ENCODE results near the gene DNAJC30.
A peak's percentile ranks its signal among the peaks of the same experiment; 100 is the strongest.
"Not testable (repeated sequence)": the region's sequence is repeated elsewhere in the genome, so short reads cannot be mapped to it uniquely, and the experiment has no call there.

The DNAJC30 gene

GRCh38 chr7:73678862-73679261, 4.4 kb downstream of the DNAJC30 start:
- H3K36me3 ChIP-seq (ENCODE audit: insufficient read depth, low read length) = peaks cover 11% of the 10 kb centered on the region
- peaks cover 22% of the 10 kb centered on the region for H3K4me1 ChIP-seq (ENCODE audit: insufficient read depth, low read length)
- H3K27ac ChIP-seq (ENCODE audit: low read depth, low read length) = no peak overlapping the region
- H3K4me3 ChIP-seq (ENCODE audit: low read depth in 1 of 2, low read length in 2 of 2) = no peak overlapping the region
- no peaks in the 10 kb centered on the region for H3K27me3 ChIP-seq (ENCODE audit: control insufficient read depth in 1 of 2, insufficient read depth in 2 of 2, low read length in 2 of 2)
- no peaks in the 10 kb centered on the region for H3K9me3 ChIP-seq (ENCODE audit: low read length)
- no peak overlapping the region for H3K9ac ChIP-seq (ENCODE audit: low read length)

- not testable (repeated sequence) for H3K9me3 ChIP-seq (ENCODE audit: low read length); H3K27me3 ChIP-seq (ENCODE audit: control insufficient read depth in 1 of 2, insufficient read depth in 2 of 2, low read length in 2 of 2); H3K4me3 ChIP-seq (ENCODE audit: low read depth in 1 of 2, low read length in 2 of 2); H3K4me1 ChIP-seq (ENCODE audit: insufficient read depth, low read length); H3K27ac ChIP-seq (ENCODE audit: low read depth, low read length); H3K9ac ChIP-seq (ENCODE audit: low read length)
- H3K36me3 ChIP-seq (ENCODE audit: insufficient read depth, low read length) = peaks cover 11% of the 10 kb centered on the region
Measured at GRCh38 chr7:73676062-73676461, 7.2 kb downstream of the DNAJC30 start.

- no peak overlapping the region for H3K27ac ChIP-seq (ENCODE audit: low read depth, low read length)
Measured at GRCh38 chr7:73674468-73675124, 8.7 kb downstream of the DNAJC30 start.

GRCh38 chr7:73671857-73672445, 11.3 kb downstream of the DNAJC30 start:
- Histone ChIP-seq H3K36me3 (ENCODE audit: insufficient read depth, low read length) (no peaks in the 10 kb centered on the region), H3K27ac (ENCODE audit: low read depth, low read length) (no peak overlapping the region), H3K27me3 (ENCODE audit: control insufficient read depth in 1 of 2, insufficient read depth in 2 of 2, low read length in 2 of 2) (no peaks in the 10 kb centered on the region), H3K4me1 (ENCODE audit: insufficient read depth, low read length) (peaks cover 7% of the 10 kb centered on the region), H3K4me3 (ENCODE audit: low read depth in 1 of 2, low read length in 2 of 2) (no peak overlapping the region), H3K9me3 (ENCODE audit: low read length) (no peaks in the 10 kb centered on the region), H3K9ac (ENCODE audit: low read length) (no peak overlapping the region)

More at GRCh38 chr7:73674468-73675124, 8.7 kb downstream of the DNAJC30 start:
- Histone ChIP-seq H3K4me3 (ENCODE audit: low read depth in 1 of 2, low read length in 2 of 2) (no peak overlapping the region), H3K4me1 (ENCODE audit: insufficient read depth, low read length) (no peaks in the 10 kb centered on the region), H3K27me3 (ENCODE audit: control insufficient read depth in 1 of 2, insufficient read depth in 2 of 2, low read length in 2 of 2) (no peaks in the 10 kb centered on the region), H3K9me3 (ENCODE audit: low read length) (no peaks in the 10 kb centered on the region), H3K36me3 (ENCODE audit: insufficient read depth, low read length) (peaks cover 5% of the 10 kb centered on the region), H3K9ac (ENCODE audit: low read length) (no peak overlapping the region)

GRCh38 chr7:73671322-73671661, 12.0 kb downstream of the DNAJC30 start:
- H3K27me3 ChIP-seq (ENCODE audit: control insufficient read depth in 1 of 2, insufficient read depth in 2 of 2, low read length in 2 of 2) = no peaks in the 10 kb centered on the region
- H3K9ac ChIP-seq (ENCODE audit: low read length) = no peak overlapping the region
- no peak overlapping the region for H3K4me3 ChIP-seq (ENCODE audit: low read depth in 1 of 2, low read length in 2 of 2)
- no peak overlapping the region for H3K27ac ChIP-seq (ENCODE audit: low read depth, low read length)
- no peaks in the 10 kb centered on the region for H3K9me3 ChIP-seq (ENCODE audit: low read length)
- peaks cover 7% of the 10 kb centered on the region for H3K4me1 ChIP-seq (ENCODE audit: insufficient read depth, low read length)
- H3K36me3 ChIP-seq (ENCODE audit: insufficient read depth, low read length) = no peaks in the 10 kb centered on the region

- Histone ChIP-seq H3K4me3 (ENCODE audit: low read depth in 1 of 2, low read length in 2 of 2) (no peak overlapping the region), H3K9me3 (ENCODE audit: low read length) (no peaks in the 10 kb centered on the region)
Measured at GRCh38 chr7:73669858-73670385, 13.3 kb downstream of the DNAJC30 start.

GRCh38 chr7:73669288-73669701, 14.0 kb downstream of the DNAJC30 start:
- Histone ChIP-seq H3K27me3 (ENCODE audit: control insufficient read depth in 1 of 2, insufficient read depth in 2 of 2, low read length in 2 of 2) (no peaks in the 10 kb centered on the region), H3K36me3 (ENCODE audit: insufficient read depth, low read length) (no peaks in the 10 kb centered on the region), H3K4me3 (ENCODE audit: low read depth in 1 of 2, low read length in 2 of 2) (no peak overlapping the region), H3K9me3 (ENCODE audit: low read length) (no peaks in the 10 kb centered on the region), H3K4me1 (ENCODE audit: insufficient read depth, low read length) (peaks cover 7% of the 10 kb centered on the region), H3K9ac (ENCODE audit: low read length) (no peak overlapping the region), H3K27ac (ENCODE audit: low read depth, low read length) (no peak overlapping the region)

More at GRCh38 chr7:73669858-73670385, 13.3 kb downstream of the DNAJC30 start:
- Histone ChIP-seq H3K27me3 (ENCODE audit: control insufficient read depth in 1 of 2, insufficient read depth in 2 of 2, low read length in 2 of 2) (no peaks in the 10 kb centered on the region), H3K9ac (ENCODE audit: low read length) (no peak overlapping the region), H3K36me3 (ENCODE audit: insufficient read depth, low read length) (no peaks in the 10 kb centered on the region), H3K27ac (ENCODE audit: low read depth, low read length) (no peak overlapping the region), H3K4me1 (ENCODE audit: insufficient read depth, low read length) (peaks cover 7% of the 10 kb centered on the region)

GRCh38 chr7:73668886-73669230, 14.4 kb downstream of the DNAJC30 start:
- Histone ChIP-seq H3K9me3 (ENCODE audit: low read length) (no peaks in the 10 kb centered on the region), H3K27ac (ENCODE audit: low read depth, low read length) (no peak overlapping the region), H3K9ac (ENCODE audit: low read length) (no peak overlapping the region), H3K36me3 (ENCODE audit: insufficient read depth, low read length) (no peaks in the 10 kb centered on the region), H3K4me1 (ENCODE audit: insufficient read depth, low read length) (peaks cover 7% of the 10 kb centered on the region), H3K4me3 (ENCODE audit: low read depth in 1 of 2, low read length in 2 of 2) (peak overlapping the region in 1 of 2 donors; percentile 66), H3K27me3 (ENCODE audit: control insufficient read depth in 1 of 2, insufficient read depth in 2 of 2, low read length in 2 of 2) (no peaks in the 10 kb centered on the region)

GRCh38 chr7:73668103-73668885, 15.0 kb downstream of the DNAJC30 start:
- peak overlapping the region; percentile 66 to 71 for H3K4me3 ChIP-seq (ENCODE audit: low read depth in 1 of 2, low read length in 2 of 2)
- no peaks in the 10 kb centered on the region for H3K36me3 ChIP-seq (ENCODE audit: insufficient read depth, low read length)
- peaks cover 7% of the 10 kb centered on the region for H3K4me1 ChIP-seq (ENCODE audit: insufficient read depth, low read length)
- H3K27ac ChIP-seq (ENCODE audit: low read depth, low read length) = peak overlapping the region; percentile 34
- H3K9me3 ChIP-seq (ENCODE audit: low read length) = no peaks in the 10 kb centered on the region
- no peaks in the 10 kb centered on the region for H3K27me3 ChIP-seq (ENCODE audit: control insufficient read depth in 1 of 2, insufficient read depth in 2 of 2, low read length in 2 of 2)
- peak overlapping the region; percentile 49 for H3K9ac ChIP-seq (ENCODE audit: low read length)

GRCh38 chr7:73667344-73668102, 15.7 kb downstream of the DNAJC30 start, which contains the start of gene VPS37D:
Gene VPS37D (plus strand): TSS chr7:73667831. CDS start chr7:73667959, 128 bp downstream.
- no peaks in the 10 kb centered on the region for H3K27me3 ChIP-seq (ENCODE audit: control insufficient read depth in 1 of 2, insufficient read depth in 2 of 2, low read length in 2 of 2)
- H3K9me3 ChIP-seq (ENCODE audit: low read length) = no peaks in the 10 kb centered on the region
- H3K36me3 ChIP-seq (ENCODE audit: insufficient read depth, low read length) = no peaks in the 10 kb centered on the region
- peak within 1 kb of the TSS; percentile 49 for H3K9ac ChIP-seq (ENCODE audit: low read length)
- peak within 1 kb of the TSS; percentile 34 for H3K27ac ChIP-seq (ENCODE audit: low read depth, low read length)
- peak within 1 kb of the TSS; percentile 66 to 71 for H3K4me3 ChIP-seq (ENCODE audit: low read depth in 1 of 2, low read length in 2 of 2)
- H3K4me1 ChIP-seq (ENCODE audit: insufficient read depth, low read length) = peaks cover 7% of the 10 kb centered on the region

GRCh38 chr7:73663033-73663432, 20.2 kb downstream of the DNAJC30 start:
- Histone ChIP-seq H3K4me1 (ENCODE audit: insufficient read depth, low read length) (no peaks in the 10 kb centered on the region), H3K36me3 (ENCODE audit: insufficient read depth, low read length) (no peaks in the 10 kb centered on the region), H3K27ac (ENCODE audit: low read depth, low read length) (no peak overlapping the region), H3K9me3 (ENCODE audit: low read length) (no peaks in the 10 kb centered on the region), H3K9ac (ENCODE audit: low read length) (no peak overlapping the region), H3K27me3 (ENCODE audit: control insufficient read depth in 1 of 2, insufficient read depth in 2 of 2, low read length in 2 of 2) (no peaks in the 10 kb centered on the region), H3K4me3 (ENCODE audit: low read depth in 1 of 2, low read length in 2 of 2) (no peak overlapping the region)
